ENCODE measurements around the gene DHX58. TPM values are rescaled to one million over a fixed set of nuclear protein-coding genes. Genes with fewer than 3 reads are reported as not detected.

The DHX58 gene
- total RNA-seq, 1 donor: 12.1 TPM

GRCh38 chr17:42098730-42099399 is 13.6 kb downstream of the DHX58 start:
- no peak overlapping the region for H3K4me3 ChIP-seq (ENCODE audit: low read depth, low read length)
- DNase-seq (ENCODE audit: low read depth): no peak
- no peak for TF ChIP-seq CTCF (IDR thresholded peaks at IDR 0.05; ENCODE audit: insufficient read depth, low read depth, low read length)

GRCh38 chr17:42097691-42098631 is 14.6 kb downstream of the DHX58 start, which contains the start of gene ZNF385C:
TSS of gene ZNF385C (minus strand) at chr17:42098473. CDS start at chr17:42063056, 35,417 bp downstream.
- DNase-seq (ENCODE audit: low read depth): no peak
- TF ChIP-seq CTCF (IDR thresholded peaks at IDR 0.05; ENCODE audit: insufficient read depth, low read depth, low read length): no peak
- H3K4me3 ChIP-seq (ENCODE audit: low read depth, low read length): no peak within 1 kb of the TSS

GRCh38 chr17:42096360-42097111 is 16.0 kb downstream of the DHX58 start:
- H3K4me3 ChIP-seq (ENCODE audit: low read depth, low read length): no peak overlapping the region
- TF ChIP-seq CTCF (IDR thresholded peaks at IDR 0.05; ENCODE audit: insufficient read depth, low read depth, low read length): no peak
- no peak for DNase-seq (ENCODE audit: low read depth)

GRCh38 chr17:42094375-42095069 is 18.0 kb downstream of the DHX58 start:
- TF ChIP-seq CTCF (IDR thresholded peaks at IDR 0.05; ENCODE audit: insufficient read depth, low read depth, low read length): no peak
- H3K4me3 ChIP-seq (ENCODE audit: low read depth, low read length): no peak overlapping the region
- no peak for DNase-seq (ENCODE audit: low read depth)

- no peak for TF ChIP-seq CTCF (IDR thresholded peaks at IDR 0.05; ENCODE audit: insufficient read depth, low read depth, low read length)
- H3K4me3 ChIP-seq (ENCODE audit: low read depth, low read length): no peak overlapping the region
- no peak for DNase-seq (ENCODE audit: low read depth)
Observed at GRCh38 chr17:42092939-42093338, 19.6 kb downstream of the DHX58 start.
